GM10266 (cell line): ENCODE results near the gene RALB.

Source experiments
- DNase-seq: peaks from one replicate; pipeline ENCODE4 v3.0.0; 2012; ENCODE audit errors: extremely low spot score
- TF ChIP-seq, protein P1 (sequence below): IDR thresholded peaks from 2 replicates; pipeline ENCODE4 v1.5.1; 2012; ENCODE audit warnings: mild to moderate bottlenecking, low read depth; ENCODE audit not compliant: control insufficient read depth, insufficient read depth; ENCODE audit errors: missing control alignments

The RALB gene

DNA sequence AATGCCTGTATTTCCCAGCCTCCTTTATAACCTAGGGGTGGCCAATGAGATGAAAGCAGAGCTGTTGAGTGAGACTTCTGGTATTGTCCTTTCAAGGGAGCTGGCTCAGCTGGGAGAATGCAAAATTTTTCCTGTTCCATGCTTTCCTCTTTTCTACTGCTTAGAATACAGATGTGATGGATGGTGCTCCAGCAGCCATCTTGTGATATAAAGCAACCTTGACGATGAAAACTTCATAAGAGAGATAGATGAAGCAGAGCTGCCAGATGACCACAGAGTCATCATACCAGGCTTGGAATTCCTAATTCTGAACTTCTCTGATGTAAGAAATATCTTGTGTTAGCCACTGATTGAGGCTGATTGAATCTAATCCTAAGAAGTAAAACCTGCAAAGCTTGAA lies 81.4 kb downstream of the RALB start:
- TF ChIP-seq, protein P1, sequence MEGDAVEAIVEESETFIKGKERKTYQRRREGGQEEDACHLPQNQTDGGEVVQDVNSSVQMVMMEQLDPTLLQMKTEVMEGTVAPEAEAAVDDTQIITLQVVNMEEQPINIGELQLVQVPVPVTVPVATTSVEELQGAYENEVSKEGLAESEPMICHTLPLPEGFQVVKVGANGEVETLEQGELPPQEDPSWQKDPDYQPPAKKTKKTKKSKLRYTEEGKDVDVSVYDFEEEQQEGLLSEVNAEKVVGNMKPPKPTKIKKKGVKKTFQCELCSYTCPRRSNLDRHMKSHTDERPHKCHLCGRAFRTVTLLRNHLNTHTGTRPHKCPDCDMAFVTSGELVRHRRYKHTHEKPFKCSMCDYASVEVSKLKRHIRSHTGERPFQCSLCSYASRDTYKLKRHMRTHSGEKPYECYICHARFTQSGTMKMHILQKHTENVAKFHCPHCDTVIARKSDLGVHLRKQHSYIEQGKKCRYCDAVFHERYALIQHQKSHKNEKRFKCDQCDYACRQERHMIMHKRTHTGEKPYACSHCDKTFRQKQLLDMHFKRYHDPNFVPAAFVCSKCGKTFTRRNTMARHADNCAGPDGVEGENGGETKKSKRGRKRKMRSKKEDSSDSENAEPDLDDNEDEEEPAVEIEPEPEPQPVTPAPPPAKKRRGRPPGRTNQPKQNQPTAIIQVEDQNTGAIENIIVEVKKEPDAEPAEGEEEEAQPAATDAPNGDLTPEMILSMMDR: no peak
- no peak for DNase-seq

- TF ChIP-seq, protein P1: no peak
- DNase-seq: no peak
Measured at GRCh38 chr2:120336749-120337148, 84.1 kb downstream of the RALB start.

DNA sequence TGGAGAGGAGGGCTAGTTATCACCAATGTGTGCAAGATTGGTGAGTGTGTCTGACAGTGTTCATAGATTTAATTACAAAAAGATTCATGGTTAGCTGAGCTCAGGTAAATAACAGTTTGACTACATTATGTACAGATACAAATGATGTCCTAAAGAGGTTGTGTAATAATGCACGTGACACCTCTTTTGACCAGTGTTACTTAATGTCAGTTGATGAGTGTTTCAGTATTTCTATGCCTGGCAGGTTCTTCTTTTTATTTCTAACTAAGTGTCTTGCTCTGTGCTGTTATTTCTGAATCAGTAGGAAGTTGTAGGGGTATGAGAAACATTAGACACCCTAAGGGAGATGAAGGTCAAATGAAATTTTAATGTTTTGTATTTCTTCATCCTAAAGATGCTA lies 85.4 kb downstream of the RALB start:
- DNase-seq: no peak
- TF ChIP-seq, protein P1: no peak

- DNase-seq: no peak
- TF ChIP-seq, protein P1: no peak
Measured at GRCh38 chr2:120341977-120342376, 89.3 kb downstream of the RALB start.

DNA sequence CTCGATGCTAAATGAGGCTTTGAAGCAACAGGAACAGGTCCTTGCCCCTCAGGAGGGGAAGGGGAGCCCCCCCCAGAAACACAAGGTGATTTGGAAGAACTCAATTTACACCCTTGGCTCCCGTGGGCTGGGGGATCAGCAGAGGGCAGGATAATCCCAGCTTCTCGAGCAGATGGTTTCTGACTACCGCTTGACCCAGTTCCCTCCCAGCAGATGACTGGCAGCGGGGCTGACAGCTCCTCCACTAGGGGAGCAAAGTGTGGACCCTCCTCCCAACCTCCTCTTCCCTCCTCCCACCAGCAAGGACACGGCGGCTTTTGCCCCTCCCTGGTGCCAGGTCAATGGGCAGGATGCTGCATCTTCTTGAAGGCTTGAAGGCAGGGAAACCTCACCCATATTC lies 89.8 kb downstream of the RALB start:
- TF ChIP-seq, protein P1: no peak
- no peak for DNase-seq

GRCh38 chr2:120343100-120343432 lies 90.4 kb downstream of the RALB start:
- DNase-seq: no peak
- TF ChIP-seq, protein P1: no peak

- TF ChIP-seq, protein P1: peak; percentile 63
- DNase-seq: peak; percentile 78
Measured at GRCh38 chr2:120343433-120344105, 90.9 kb downstream of the RALB start.
